CD4-positive, alpha-beta T cell treated with Interleukin-17A for 1 hour (primary cell): ENCODE data around the gene TRDN.
"Not testable (repeated sequence)": the region's sequence is repeated elsewhere in the genome, so short reads cannot be mapped to it uniquely, and the experiment has no call there.

Experiments used
- DNase-seq: peaks from one replicate; pipeline ENCODE4 v3.0.0-alpha.2; 2020

TRDN gene

DNA sequence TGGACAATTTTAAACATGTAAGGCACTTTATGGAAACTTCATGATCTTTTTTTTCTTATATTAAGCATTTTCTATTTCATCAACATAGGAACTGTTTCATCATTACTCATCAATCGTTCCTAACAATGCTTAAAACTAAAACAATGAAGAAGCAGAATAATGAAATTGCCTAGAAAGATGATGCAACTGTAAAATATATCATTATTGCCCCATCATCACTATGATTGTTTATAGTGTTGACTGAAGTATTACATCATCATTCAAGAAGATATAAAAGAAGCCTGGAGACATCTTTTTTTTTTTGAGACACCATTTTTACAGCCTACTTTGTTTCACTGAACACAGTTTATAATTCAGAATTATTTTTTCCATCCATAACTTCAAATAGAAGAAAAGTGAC, 147.2 kb downstream of the TRDN start:
- no peak for DNase-seq

DNA sequence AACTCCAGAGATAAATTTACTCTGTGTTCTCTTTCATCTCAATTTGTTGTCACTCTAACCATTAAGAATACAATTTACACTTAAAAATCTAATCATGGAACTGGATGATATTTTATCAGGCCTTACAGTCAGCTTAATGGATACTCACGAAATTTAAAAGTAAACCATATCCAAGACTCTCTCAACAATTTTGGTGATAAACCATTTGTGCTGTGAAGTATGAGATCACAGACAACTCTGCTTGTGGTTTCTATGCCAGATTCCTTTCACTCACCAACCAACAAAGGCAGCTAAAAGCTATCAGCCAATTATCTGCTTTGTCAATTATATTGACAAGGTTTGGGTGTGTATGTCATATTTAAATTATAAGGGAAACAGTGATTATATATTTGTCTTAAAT, 155.8 kb downstream of the TRDN start:
- no peak for DNase-seq

DNA sequence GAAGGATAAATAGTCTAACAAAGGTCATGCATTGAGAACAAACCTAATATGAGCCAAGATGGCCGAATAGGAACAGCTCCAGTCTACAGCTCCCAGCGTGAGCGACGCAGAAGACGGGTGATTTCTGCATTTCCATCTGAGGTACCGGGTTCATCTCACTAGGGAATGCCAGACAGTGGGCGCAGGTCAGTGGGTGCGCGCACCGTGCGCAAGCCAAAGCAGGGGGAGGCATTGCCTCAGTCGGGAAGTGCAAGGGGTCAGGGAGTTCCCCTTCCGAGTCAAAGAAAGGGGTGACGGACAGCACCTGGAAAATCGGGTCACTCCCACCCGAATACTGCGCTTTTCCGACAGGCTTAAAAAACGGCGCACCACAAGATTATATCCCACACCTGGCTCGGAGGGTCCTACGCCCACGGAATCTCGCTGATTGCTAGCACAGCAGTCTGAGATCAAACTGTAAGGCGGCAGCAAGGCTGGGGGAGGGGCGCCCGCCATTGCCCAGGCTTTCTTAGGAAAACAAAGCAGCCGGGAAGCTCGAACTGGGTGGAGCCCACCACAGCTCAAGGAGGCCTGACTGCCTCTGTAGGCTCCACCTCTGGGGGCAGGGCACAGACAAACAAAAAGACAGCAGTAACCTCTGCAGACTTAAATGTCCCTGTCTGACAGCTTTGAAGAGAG, 164.6 kb downstream of the TRDN start:
- DNase-seq = not testable (repeated sequence)

DNA sequence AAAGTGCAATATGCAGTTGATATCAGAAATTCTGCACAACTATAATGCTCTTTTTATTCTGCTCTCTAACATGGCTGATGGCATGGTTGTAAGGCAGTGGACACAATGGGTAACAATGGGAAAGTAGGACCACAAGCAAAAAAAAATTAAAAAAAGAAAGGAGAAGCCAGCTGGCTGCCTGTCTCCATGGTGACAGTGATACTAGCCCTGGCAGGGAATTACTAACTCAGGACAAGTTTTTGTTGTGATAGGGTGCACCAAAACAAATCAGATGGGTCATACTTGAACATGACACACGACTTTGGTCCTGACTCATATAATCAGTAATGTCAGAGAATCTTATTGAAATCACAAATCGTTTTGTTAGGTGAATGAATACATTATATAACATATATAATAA, 169.4 kb downstream of the TRDN start:
- no peak for DNase-seq

DNA sequence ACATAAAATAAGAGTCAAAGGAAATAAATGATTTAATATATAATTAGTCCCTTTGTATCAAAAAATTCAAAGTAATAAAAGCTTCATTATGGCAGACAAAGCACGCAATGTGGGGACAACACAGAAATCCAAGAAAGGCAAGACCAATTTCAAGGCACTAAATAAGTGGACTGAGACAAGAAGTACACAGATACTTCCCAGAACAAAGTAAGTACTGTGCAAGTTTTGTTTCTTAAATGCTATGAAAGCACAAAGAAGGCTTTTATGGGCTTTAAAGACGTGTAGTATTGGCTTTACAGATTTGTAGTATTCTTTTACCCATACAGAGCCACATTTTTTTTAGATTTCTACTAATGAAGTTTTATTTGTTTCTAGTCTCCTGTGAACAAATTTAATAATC, 174.6 kb downstream of the TRDN start:
- DNase-seq = no peak

DNA sequence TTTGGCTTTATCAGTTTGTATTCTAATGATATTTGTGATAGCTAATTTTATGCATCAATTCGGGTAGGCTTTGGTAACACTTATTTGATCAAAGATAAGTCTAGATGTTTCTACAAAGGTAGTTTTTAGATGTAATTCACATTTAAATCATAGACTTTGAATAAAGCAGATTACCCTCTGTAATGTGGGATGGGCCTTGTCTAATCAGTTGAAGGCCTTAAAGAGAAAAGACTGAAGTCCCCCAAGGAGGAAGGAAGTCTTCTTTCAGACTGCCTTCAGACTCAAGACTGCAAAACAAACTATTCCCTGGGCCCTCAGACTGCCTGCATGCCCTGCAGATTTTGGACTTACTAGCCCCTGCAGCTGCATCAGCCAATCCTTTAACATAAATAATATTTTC, 178.5 kb downstream of the TRDN start:
- DNase-seq = no peak

DNA sequence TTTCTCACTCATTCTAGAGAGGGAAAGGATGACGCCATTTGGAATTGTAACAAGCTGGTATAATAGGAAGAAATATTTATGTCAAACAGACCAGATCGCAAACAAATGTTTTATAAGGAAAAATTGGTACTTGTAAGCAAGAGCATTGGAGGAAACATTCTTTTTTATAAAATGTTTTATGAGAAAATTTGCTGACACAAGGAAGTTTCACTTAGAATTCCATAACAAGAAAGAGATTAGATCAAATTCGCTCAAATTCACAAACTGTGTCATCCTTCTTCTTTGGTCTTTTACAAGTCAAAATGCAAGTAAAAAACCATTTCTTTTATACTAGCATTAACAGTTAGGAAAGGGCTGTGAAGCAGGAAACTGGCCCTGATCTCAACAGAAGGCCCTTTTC, 179.9 kb downstream of the TRDN start:
- DNase-seq = no peak

DNA sequence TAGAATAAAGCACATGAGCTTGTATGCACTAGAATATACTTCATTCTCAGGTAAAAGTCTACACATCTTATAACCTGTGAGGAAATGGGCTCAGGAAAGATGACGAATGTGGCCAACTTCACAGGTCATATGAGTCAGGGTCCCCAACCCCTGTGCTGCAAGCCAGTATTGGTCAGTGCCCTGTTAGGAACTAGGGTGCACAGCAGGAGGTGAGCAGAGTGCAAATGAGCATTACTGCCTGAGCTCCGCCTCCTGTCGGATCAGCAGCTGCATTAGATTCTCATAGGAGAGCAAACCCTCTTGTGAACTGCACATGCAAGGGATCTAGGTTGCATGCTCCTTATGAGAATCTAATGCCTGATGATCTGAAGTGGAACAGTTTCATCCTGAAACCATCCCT, 182.3 kb downstream of the TRDN start:
- no peak for DNase-seq

DNA sequence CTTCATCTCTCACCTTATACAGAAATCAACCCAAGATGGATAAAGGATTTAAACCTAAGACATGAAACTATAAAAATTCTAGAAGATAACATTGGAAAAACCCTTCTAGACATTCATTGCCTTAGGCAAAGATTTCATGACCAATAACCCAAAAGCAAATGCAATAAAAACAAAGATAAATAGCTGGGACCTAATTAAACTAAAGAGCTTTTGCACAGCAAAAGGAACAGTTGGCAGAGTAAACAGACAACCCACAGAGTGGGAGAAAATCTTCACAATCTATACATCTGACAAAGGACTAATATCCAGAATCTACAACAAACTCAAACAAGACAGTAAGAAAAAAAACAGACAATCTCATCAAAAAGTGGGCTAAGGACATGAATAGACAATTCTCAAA, 183.7 kb downstream of the TRDN start:
- DNase-seq = not testable (repeated sequence)

DNA sequence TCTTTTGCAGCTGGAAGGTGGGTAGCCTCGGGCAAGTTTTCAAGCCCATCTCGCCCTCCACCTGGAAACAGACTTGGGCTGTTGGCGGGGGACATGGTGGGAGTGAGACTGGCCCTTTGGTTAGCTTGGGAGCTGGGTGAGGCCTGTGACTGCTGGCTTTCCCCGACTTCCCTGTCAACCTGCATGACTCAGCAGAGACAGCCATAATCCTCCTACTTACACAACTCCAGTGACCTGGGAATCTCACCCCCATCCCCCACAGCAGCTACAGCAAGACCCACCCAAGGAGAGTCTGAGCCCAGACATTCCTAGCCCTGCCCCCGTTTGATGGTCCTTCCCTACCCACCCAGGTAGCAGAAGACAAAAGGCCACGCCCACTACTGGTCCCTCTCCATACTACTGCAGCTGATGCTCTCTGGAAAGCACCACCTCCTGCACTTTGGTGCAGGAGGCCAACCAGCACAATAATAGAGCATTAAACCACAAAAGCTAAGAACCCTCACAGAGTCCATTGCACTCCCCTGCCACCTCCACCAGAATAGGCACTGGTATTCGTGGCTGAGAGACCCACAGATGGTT, 188.4 kb downstream of the TRDN start:
- no peak for DNase-seq

DNA sequence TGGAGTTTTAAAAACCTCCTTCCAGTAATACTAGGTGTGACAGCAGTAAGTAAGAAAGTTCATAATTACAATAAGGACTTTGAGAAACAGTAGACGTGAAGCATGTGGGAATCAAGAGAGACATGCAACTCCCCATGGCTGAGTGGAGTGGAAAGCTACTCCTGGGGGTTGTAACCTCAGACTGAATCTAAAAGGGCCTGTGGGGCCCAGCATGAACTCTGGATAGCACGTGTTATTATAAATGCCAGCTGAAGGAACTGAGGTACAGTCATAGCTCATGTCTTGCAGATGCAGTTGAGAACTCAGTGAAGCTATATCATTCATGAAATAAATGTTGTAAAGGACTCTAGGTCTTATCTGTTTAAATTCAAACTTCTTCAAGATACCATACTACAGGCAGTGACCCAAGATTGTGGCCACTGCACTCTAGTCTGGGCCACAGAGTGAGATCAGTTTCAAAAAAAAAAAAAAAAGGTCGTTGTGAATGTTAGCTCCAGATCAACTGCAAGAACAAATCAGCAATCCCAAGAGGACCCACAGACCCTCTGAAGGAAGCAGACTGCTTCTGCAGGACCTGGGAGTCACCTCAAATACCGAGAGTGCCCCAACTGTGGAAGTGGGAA, 189.3 kb downstream of the TRDN start:
- DNase-seq = no peak

DNA sequence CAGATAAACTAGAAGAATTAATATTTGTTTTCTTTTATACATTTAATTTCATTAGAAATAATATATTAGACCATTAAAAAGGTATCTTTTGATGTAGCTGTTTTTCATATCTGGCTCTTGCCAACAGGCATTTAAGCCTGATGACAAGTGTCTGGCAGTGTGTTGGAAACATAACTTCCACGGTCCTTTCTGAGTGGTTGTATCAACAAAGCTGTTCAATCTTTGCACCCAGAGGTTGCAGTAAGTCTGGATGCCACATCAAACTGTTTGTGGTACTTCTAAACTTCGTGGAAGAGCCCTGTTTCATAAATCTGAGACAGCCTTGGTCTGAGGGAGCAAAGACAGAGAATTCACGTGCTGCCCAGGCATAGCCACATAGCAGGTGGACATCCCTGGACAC, 197.4 kb downstream of the TRDN start:
- no peak for DNase-seq

DNA sequence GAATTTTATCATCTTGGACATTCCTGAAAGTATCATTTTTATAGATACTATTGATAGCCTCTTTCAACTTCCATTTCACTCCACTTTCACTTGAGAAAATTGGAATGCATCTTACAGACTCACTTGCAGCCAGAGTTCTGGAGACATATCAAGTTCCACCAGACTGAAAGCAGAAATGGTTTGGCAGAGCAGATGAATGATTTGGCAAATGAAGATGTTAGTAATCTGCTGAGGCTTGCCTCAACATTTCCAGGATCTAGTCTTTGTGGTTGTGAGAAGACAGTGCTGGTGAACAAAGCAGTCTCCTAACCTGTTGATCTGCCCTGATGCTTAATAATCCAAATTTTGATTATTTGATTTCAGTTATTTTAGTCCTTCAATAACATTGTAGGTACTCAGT, 202.6 kb downstream of the TRDN start:
- no peak for DNase-seq

DNA sequence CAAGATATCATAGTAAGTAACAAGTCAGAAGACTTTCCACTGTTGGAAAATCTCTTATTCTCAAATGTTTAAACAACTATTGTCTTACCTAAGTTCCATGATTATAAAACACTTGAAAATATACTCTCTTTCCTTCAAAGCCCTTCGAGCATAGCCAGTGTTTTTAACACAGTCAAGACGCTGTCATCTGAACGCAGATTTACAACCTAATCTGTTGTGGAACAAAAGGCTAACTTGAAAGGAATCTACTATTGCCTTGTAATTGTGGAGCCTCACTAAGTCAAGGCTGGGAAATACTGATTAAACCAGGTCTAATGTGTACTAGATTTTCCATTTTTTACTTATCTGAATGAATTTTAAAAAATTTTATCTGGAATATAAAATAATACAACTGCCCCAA, 205.8 kb downstream of the TRDN start:
- DNase-seq = no peak

DNA sequence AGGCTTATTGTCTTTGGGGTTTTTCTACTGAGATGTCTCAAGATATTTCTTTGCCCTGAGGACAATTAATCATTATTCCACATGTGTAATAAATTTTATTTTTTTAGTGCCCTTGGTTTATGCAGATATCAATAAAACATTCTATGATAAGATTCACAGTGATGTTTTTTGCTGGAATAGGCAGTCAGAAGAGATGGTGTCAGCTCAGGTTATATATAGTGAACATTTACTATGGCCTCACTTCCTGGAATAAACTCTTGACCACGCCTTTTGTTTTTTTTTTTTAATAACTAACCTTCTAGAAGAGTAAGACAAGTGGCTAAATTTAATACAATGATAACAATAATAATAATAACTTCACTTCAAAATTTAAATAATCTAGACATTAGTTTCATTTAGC, 209.7 kb downstream of the TRDN start:
- no peak for DNase-seq

DNA sequence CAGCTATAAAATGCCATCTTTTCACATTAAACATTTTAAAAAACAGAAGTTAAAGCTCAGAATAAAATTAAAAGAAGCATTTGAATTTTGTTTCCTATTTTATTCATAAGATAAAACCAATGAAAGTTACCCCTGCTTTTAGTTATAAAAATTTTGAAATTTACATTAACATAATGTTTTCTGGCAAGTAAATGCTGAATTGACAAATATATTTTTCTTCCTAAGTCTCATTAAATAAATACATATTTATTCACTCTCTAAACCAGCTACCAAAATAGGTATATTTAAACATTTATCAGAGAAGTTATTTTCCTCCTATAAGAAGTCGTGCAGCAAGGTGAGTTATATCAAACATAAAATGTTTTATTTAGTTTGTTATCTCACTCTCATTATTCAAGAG, 213.6 kb downstream of the TRDN start:
- DNase-seq = no peak

DNA sequence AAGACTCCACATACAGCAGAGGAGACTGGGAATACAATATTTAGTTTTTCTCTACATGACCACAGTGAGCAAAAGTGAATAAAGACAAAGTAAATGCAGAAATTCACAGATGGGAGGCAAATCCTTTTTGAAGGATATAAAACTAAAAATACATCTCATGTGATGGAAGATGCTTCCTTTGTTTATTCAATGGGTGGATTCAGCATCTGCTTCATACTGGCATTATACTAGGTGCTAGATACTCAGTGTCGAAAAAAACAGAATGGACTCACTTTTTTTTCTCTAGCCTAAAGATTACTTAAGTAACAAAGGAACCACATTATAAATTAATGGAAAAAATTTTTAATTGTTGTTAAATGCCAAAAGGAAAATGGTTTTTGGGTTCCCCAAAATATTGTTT, 216.2 kb downstream of the TRDN start:
- DNase-seq = no peak

DNA sequence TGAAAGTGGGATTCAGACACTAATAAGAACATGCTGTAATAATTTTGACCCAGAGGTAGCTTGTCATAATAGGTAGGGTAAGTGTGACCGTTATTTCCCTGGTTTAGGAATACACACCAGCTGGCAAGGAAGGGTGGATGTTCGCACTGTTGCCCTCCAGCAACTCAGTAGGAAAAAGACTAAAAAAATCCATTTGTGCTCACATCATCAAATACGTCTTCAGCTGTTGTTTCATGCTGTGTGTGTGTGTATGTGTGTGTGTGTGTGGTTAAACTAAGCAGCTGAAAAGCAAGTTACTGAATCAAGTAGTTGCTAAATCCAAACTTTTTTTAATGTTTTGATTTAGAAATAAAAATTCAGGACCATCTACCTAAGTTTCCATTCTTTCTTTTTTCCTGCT, 218.7 kb downstream of the TRDN start:
- DNase-seq = no peak

DNA sequence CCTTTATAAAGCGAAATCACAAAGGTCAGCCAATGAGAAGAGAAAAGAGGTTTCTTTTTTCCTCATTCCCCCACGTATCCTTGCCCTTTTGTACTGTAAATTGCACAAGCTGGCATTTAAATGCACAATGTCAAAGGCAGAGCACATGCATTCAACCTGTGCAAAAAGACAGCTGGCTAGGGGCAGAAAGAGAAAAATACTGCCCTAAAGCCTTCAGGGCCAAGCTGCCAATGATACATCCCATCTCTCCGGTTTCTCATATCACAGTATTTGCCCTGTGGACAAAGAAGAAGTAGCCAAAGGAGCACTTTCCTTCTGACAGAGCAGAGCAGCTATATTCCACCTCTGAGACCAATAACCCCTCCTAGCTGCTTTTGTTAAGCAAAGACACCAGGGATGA, 219.2 kb downstream of the TRDN start:
- no peak for DNase-seq

DNA sequence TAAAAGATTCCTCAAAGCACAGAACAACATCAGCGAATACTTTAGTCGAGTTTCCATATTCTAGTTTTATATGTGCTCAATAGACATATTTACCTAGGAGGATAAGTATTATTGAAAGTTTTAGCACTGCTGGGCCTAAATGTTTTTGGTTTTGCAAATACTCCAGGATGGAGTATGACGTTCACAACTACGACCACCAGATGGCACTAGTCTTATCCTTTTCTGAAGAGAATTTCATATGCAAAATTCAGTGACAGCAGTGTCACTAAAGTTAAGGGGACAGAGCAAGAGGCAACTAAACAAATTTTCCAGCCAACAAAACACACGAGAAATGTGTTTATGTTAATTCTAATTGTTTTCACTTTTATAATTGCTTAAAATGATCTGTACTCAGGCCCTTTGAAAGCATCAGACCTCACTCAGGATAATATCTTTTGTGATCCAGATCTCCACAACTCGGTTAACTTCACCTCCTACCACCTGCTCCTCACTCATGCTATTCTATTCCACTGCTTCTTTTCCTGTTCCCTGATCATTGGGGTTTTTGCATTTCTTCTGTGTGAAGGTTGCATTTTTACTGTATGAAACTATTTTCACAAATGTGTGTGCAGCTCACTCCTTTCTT, 220.8 kb downstream of the TRDN start:
- DNase-seq = peak; percentile 27

DNA sequence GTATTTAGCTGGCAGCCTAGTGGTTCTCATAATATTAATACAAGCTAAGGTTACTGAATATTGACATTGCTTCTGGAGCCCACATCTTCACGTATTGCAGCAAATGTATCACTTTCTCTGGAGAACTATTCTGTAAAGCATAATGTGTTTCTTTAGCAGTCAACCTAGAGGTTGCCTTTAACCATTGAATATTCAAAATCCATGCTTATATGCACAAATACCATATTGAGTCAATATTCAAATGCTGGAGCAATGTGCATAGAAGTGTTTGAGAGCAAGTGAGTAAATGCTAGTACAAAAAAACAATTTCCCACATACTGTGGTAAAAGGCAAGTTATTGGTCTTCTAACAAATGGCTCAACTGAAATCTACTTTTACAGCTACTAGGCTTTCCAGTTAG, 231.8 kb downstream of the TRDN start:
- no peak for DNase-seq

DNA sequence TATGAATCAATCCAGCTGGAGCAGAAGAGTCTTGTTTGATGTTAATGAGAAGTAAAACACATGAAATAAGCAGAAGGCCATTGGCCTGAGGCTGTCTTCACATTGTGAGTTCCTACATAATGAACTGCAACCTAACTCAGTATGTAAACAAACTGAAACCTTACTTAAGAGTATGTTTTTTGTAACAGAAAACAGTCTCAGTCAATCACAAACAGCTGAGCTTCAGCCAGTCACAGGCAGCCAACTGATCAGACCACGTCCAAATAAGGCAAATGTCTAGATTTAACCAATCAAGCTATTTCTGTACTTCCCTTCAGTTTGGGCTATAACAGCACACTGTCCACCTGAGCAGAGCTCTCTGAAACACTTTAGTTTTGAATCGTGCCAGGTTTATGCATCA, 234.7 kb downstream of the TRDN start:
- no peak for DNase-seq

DNA sequence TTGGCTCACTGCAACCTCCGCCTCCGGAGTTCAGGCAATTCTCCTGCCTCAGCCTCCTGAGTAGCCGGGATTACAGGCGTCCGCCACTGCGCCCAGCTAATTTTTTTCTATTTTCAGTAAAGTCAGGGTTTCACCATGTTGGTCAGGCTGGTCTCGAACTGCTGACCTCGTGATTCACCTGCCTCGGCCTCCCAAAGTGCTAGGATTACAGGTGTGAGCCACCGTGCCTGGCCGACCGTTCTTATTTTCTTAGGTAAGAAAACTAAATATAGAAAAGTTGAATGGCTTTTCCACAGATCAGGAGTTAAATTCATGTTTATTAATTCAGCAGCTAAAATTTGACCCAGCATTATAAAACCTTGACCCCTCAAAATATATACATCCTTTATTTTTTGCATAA, 238.7 kb downstream of the TRDN start:
- no peak for DNase-seq

DNA sequence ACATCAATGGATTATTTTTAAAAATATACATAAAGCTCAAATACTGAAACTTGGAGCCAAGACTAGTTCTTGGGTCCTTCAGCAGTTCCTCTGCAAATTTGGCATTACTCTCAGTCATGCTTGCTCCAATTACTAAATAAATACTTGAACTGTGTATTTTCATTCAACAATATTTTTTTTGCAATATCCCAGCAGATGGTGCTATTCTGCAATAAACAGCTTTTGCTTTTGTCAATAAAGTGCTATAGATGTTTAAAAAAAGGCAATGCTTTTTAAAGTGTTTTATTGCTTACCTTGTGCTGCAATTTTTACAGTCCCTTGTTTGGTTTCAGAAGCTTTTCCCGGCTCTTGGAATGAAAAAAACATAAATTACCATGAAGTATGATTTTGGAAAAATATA, 243.4 kb downstream of the TRDN start:
- no peak for DNase-seq
